Measurements from ENCODE around the gene TST.

GRCh38 chr22:37054056-37054395, 34.8 kb upstream of the TST start:
- TF ChIP-seq POLR2A (IDR thresholded peaks at IDR 0.05; ENCODE audit: low read depth, low read length) (no peak), POLR2AphosphoS5 (IDR thresholded peaks at IDR 0.05; ENCODE audit: low read depth, low read length) (no peak), TAF1 (IDR thresholded peaks at IDR 0.05; ENCODE audit: borderline replicate concordance, low read depth, low read length) (no peak)

Measured in GM12892 (cell line).